Activated T-cell treated with anti-CD3 and anti-CD28 coated beads, Interleukin-2, amount 50 U/mL, for 24 hours (primary cell): Measurements from ENCODE around the gene DPP6.
"Not testable (repeated sequence)": the region's sequence is repeated elsewhere in the genome, so short reads cannot be mapped to it uniquely, and the experiment has no call there.

ENCODE experiments used
- DNase-seq: peaks from one replicate; pipeline ENCODE4 v3.0.0-alpha.2; 2020
- H3K27ac Mint-ChIP-seq: 2 replicates; pipeline ENCODE4 v1.8.0; 2020; ENCODE audit warnings: mild to moderate bottlenecking, mixed read lengths
- H3K27me3 Mint-ChIP-seq: 2 replicates; pipeline ENCODE4 v1.8.0; 2020; ENCODE audit warnings: mixed read lengths
- H3K36me3 Mint-ChIP-seq: 2 replicates; pipeline ENCODE4 v1.8.0; 2020; ENCODE audit warnings: low read depth, mixed read lengths
- H3K4me1 Mint-ChIP-seq: 2 replicates; pipeline ENCODE4 v1.8.0; 2020; ENCODE audit warnings: low read depth, mixed read lengths
- H3K4me3 Mint-ChIP-seq: 2 replicates; pipeline ENCODE4 v1.8.0; 2020; ENCODE audit warnings: mild to moderate bottlenecking, moderate library complexity, mixed read lengths
- H3K9me3 Mint-ChIP-seq: 2 replicates; pipeline ENCODE4 v1.8.0; 2020; ENCODE audit warnings: mixed read lengths

The DPP6 gene

DNA sequence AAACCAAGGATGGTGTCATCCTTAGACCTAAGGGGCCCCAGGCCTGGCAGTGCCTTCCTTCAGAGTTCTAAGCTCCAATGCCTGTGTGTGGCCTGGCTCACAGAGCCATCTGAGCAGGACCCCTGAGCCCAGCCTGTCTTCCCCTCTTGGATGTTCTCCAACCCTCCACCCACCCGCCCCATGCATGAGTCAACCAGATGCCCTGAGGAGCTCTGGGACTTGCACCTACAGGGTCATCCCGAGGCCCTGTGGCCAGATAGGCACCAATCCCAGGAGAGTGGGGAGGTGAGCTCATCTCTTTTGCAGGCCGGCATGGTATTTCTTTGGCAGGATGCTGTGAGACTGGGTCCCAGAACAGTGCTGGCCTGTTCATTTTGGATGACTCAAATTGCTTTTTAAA lies 103.7 kb downstream of the DPP6 start:
- H3K27me3 Mint-ChIP-seq, H3K36me3 Mint-ChIP-seq, H3K4me1 Mint-ChIP-seq, H3K27ac Mint-ChIP-seq, H3K9me3 Mint-ChIP-seq, H3K4me3 Mint-ChIP-seq, DNase-seq: not testable (repeated sequence)

DNA sequence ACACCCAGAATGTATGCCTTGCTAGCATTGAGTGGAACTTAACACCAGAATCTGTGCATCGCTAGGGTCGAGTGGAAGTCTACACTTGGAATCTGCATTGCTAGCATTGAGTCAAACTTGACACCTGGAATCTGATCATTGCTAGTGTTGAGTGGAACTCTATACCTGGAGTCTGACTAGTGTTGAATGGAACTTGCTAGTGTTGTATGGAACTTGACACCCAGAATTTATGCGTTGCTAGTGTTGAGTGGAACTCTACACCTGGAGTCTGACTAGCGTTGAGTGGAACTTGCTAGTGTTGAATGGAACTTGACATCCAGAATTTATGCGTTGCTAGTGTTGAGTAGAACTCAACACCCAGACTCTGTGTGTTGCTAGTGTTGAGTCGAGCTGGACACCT lies 110.7 kb downstream of the DPP6 start:
- H3K27me3 Mint-ChIP-seq, DNase-seq, H3K27ac Mint-ChIP-seq, H3K4me1 Mint-ChIP-seq, H3K9me3 Mint-ChIP-seq, H3K4me3 Mint-ChIP-seq, H3K36me3 Mint-ChIP-seq: not testable (repeated sequence)

DNA sequence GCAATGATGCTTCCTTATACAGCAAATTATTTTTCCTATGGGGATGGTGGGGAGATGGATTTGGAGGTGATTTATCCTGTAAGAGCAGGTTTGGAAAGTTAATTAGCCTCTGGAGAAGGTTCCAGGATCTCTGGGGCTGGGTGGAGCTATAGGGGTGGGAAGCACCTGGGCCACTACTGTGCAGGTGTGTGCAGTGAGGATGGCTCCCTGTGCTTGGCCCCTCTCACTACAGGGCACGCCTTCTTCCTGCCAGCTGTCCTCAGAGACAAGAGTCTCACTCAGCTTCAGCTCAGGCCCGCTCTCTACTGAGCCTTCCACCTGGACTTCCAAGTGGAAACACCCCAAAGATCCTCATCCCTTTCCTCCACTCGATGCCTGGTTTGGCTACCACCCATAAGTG lies 111.4 kb downstream of the DPP6 start:
- H3K4me1 Mint-ChIP-seq, H3K9me3 Mint-ChIP-seq, H3K4me3 Mint-ChIP-seq, DNase-seq, H3K27ac Mint-ChIP-seq, H3K27me3 Mint-ChIP-seq, H3K36me3 Mint-ChIP-seq: not testable (repeated sequence)

DNA sequence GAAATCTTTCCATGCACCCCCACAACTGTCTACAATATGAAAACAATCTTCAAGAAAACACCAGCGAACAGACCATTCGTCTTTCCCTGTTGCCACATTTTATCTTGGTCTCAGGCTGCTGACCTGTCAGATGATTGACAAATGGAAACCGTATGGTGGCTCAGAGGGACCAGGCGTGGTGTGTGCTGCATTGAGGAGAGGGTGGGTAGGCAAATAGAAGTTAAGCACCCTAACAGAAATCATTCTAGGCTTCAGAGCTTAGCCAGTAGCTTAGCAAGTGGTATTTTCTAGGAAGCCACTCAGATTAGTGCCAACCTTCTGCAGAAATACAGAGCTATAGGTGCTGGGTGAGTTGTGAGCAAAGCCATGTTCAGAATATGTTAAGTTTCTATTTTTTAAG lies 114.9 kb downstream of the DPP6 start:
- H3K36me3 Mint-ChIP-seq, result no peaks in the 10 kb centered on the region
- H3K4me3 Mint-ChIP-seq, result no peak overlapping the region
- H3K4me1 Mint-ChIP-seq, result no peaks in the 10 kb centered on the region
- no peak overlapping the region for H3K27ac Mint-ChIP-seq
- H3K9me3 Mint-ChIP-seq, result peaks cover 4% of the 10 kb centered on the region
- no peaks in the 10 kb centered on the region for H3K27me3 Mint-ChIP-seq
- no peak for DNase-seq

DNA sequence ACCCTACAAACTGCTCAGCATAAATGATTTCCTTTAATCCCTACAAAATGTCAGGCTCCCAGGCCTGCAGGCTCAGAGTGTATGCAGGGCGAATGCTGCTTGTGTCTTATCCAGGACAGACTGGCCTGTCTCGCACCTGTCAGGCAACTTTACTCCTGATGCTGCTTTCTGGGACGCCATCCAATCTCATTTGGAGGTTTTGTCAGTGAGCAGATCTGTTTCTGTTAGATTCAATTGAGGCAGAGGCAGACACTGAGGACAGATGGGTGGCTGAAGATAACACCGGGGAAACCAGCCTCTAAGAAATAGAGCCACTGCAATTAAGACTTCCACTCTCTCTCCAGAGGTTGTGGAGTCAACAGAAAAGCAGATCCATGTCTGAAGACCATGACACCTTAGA lies 115.6 kb downstream of the DPP6 start:
- Mint-ChIP-seq H3K9me3 (peaks cover 4% of the 10 kb centered on the region), H3K4me3 (no peak overlapping the region), H3K4me1 (no peaks in the 10 kb centered on the region), H3K27me3 (no peaks in the 10 kb centered on the region), H3K27ac (no peak overlapping the region), H3K36me3 (no peaks in the 10 kb centered on the region)
- DNase-seq, result no peak

DNA sequence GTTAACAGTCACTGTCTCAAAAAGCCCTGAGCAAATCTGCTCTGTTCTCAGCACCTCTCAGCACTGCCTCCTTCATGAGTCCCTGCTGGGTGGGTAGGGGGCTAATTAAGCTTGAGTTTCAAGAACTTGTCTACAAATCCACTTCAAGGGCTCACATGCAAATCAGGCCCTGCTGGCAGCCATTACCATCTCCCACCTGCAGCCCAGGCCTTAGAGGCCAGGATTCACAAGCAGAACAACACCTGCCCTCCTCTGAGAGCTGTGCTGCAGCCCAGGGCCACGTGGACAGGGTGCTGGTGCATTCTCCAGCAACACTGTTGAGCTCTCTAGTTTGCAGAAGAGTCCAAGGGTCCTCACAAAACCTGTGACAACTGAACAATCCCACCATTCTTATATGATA lies 119.2 kb downstream of the DPP6 start:
- DNase-seq, result no peak
- no peak overlapping the region for H3K4me3 Mint-ChIP-seq
- no peaks in the 10 kb centered on the region for H3K9me3 Mint-ChIP-seq
- no peaks in the 10 kb centered on the region for H3K27me3 Mint-ChIP-seq
- H3K36me3 Mint-ChIP-seq, result no peaks in the 10 kb centered on the region
- H3K4me1 Mint-ChIP-seq, result no peaks in the 10 kb centered on the region
- H3K27ac Mint-ChIP-seq, result no peak overlapping the region

DNA sequence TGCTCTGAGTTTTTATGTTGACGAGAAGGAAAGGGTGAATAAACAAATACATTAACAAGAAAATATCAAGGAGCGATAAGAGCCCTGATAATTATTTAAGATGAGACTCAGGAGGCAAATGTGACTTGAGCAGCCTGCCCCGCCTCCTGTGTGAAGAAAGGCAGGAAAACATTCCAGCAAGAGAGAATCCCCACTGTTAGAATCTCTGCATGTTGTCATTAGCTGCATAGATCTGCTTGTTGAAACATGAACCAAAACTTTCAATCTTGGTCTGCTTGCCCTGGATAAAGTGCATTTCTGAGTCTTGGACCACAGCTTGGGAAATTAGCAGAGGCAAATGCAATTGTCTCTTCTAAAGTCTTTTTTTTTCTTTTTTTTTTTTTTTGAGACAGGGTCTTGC lies 120.0 kb downstream of the DPP6 start:
- no peaks in the 10 kb centered on the region for H3K4me1 Mint-ChIP-seq
- DNase-seq, result no peak
- H3K4me3 Mint-ChIP-seq, result no peak overlapping the region
- no peaks in the 10 kb centered on the region for H3K36me3 Mint-ChIP-seq
- H3K27me3 Mint-ChIP-seq, result no peaks in the 10 kb centered on the region
- H3K9me3 Mint-ChIP-seq, result no peaks in the 10 kb centered on the region
- H3K27ac Mint-ChIP-seq, result no peak overlapping the region

DNA sequence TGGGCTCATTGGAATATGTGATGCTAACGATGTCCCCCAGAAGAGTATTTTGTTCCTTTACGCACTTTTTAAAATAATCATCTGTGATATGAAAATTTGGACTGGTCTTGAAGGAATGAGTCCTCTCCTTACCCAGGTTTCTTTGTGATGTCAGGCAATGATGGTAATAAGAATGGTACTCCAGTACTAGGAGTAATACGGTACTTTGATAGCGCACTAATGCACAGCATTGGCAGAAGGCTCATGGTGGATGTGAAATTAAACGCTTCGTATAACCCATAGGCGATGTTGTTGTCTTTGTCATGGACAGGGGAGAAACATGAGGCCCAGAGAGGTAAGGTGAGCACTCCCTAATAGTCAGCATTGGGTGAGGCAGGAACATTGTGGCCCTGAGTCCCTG lies 125.4 kb downstream of the DPP6 start:
- Mint-ChIP-seq H3K27ac (no peak overlapping the region), H3K27me3 (no peaks in the 10 kb centered on the region), H3K4me3 (no peak overlapping the region), H3K36me3 (no peaks in the 10 kb centered on the region), H3K9me3 (no peaks in the 10 kb centered on the region), H3K4me1 (no peaks in the 10 kb centered on the region)
- DNase-seq, result no peak

DNA sequence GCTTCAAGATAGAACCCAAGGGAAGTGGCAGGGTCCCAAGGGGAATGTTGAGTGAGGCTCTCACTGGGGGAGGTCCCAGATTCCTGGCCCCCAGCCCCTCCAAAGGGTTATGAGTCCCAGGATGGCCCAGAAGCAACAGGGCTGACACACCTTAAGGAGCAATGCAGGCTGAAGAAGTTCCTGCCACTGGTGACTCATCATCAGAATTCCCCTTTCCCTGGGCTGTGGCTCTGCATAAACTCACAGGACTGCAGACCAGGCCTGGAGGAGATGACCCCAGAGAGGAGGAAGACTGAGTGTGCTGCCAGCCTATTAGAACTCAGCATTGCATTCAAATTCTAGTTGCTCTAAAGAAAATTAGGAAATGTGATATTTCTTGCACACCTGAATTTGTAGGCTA lies 126.7 kb downstream of the DPP6 start:
- DNase-seq, result no peak
- H3K27ac Mint-ChIP-seq, result no peak overlapping the region
- no peaks in the 10 kb centered on the region for H3K27me3 Mint-ChIP-seq
- H3K36me3 Mint-ChIP-seq, result no peaks in the 10 kb centered on the region
- H3K9me3 Mint-ChIP-seq, result no peaks in the 10 kb centered on the region
- no peaks in the 10 kb centered on the region for H3K4me1 Mint-ChIP-seq
- H3K4me3 Mint-ChIP-seq, result no peak overlapping the region

DNA sequence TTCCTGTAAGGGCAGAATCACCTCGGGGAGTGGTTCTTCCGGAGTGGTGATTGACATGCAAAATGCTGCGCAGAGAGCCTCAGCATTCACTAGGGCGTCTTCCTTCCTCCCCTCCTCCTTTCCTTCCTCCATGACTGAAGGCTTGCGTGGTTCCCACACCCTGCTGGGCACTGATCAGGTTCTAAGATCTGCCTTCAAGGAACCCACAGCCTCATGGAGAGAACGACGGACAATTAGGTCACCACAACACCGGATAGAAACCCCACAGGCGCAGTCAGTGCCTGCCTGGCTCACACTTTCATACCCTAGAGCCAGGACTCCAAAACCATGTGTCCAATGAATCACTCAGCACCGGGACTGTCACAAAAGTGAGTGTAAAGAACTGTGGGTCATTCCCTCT lies 131.3 kb downstream of the DPP6 start:
- Mint-ChIP-seq H3K4me1 (no peaks in the 10 kb centered on the region), H3K27me3 (no peaks in the 10 kb centered on the region)

DNA sequence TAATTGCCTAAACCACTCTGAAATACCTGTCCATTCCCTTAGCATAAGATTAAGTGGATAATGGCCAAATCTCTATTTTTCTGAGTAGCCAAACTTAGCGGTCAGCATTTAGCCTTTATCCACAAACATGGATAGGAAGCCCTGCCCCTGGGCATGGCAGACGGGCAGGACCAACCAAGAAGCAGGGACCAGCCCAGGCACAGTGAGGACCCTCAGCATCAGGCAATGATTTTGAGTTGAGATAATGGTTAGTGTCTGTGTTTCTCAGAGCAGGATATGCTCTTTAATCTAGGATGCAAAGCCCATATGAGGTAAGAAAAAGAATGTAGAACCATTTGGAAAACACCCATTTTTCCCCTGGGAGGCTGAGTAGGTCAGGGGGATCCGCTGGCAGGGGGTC lies 131.7 kb downstream of the DPP6 start:
- H3K9me3 Mint-ChIP-seq, result peaks cover 2% of the 10 kb centered on the region
- no peak for DNase-seq
- H3K27ac Mint-ChIP-seq, result no peak overlapping the region
- H3K36me3 Mint-ChIP-seq, result no peaks in the 10 kb centered on the region
- no peaks in the 10 kb centered on the region for H3K27me3 Mint-ChIP-seq
- no peaks in the 10 kb centered on the region for H3K4me1 Mint-ChIP-seq
- no peak overlapping the region for H3K4me3 Mint-ChIP-seq

More for the DNA sequence above, 131.3 kb downstream of the DPP6 start:
- no peak overlapping the region for H3K27ac Mint-ChIP-seq
- DNase-seq, result no peak
- no peak overlapping the region for H3K4me3 Mint-ChIP-seq
- H3K36me3 Mint-ChIP-seq, result no peaks in the 10 kb centered on the region
- no peaks in the 10 kb centered on the region for H3K9me3 Mint-ChIP-seq

DNA sequence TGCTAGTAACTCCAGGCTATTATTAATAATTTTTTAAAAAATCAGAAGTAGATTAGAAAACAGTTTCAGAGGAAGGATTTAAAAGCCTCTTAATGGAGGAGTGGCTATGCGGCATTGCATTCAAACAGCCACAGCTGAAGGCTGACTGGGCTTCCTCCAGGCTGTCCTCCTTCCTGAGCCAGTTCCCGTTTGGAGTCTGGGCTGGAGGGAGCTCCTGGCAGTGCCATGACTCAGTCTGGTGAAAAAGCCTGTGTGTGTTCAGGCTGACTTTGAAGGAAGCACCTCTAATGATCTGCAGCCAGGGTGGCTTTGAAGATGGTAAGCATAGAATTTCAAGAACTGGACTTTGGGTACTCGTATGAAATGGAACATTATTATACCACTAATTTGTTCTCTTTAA lies 134.6 kb downstream of the DPP6 start:
- no peaks in the 10 kb centered on the region for H3K4me1 Mint-ChIP-seq
- no peaks in the 10 kb centered on the region for H3K27me3 Mint-ChIP-seq
- no peak overlapping the region for H3K27ac Mint-ChIP-seq
- H3K36me3 Mint-ChIP-seq, result no peaks in the 10 kb centered on the region
- peaks cover 4% of the 10 kb centered on the region for H3K9me3 Mint-ChIP-seq
- DNase-seq, result no peak
- no peak overlapping the region for H3K4me3 Mint-ChIP-seq

DNA sequence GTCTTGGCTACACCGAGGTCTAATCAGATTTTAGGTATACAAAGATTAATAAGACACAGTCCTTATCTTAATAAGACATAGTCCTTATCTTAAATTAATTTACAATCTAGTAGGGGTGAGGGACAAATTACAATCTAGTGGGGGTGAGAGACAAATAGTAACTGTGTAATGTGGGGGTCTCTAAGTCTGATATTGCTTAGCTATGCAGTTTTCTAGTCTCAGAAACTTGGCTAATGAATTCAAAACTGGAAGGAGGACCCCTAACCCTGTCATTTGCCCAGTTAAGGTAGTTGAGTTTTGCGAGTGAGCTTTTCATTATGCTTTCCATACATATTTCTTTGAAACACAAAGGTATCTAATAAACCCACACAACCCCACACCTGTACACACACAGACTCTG lies 136.1 kb downstream of the DPP6 start:
- H3K4me3 Mint-ChIP-seq, result no peak overlapping the region
- H3K36me3 Mint-ChIP-seq, result no peaks in the 10 kb centered on the region
- no peak for DNase-seq
- no peaks in the 10 kb centered on the region for H3K4me1 Mint-ChIP-seq
- H3K27me3 Mint-ChIP-seq, result no peaks in the 10 kb centered on the region
- no peak overlapping the region for H3K27ac Mint-ChIP-seq
- peaks cover 4% of the 10 kb centered on the region for H3K9me3 Mint-ChIP-seq

DNA sequence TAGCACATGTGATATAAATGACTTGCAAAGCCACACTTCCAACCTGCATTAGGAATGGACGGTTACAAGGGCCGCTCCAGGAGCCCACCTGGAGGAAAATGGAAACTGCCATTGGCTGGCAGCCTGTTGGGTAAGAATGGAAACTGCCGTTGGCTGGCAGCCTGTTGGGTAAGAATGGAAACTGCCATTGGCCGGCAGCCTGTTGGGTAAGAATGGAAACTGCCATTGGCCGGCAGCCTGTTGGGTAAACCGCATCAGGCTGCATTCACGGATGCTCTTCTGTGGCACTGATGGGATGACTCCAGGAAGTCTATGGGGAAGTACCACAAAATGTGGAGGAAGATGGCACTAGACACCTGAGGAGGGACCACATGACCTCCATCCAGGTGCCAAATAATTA lies 143.1 kb downstream of the DPP6 start:
- Mint-ChIP-seq H3K4me1 (no peaks in the 10 kb centered on the region), H3K27me3 (no peaks in the 10 kb centered on the region), H3K9me3 (peaks cover 9% of the 10 kb centered on the region), H3K4me3 (no peak overlapping the region), H3K36me3 (no peaks in the 10 kb centered on the region), H3K27ac (no peak overlapping the region)
- DNase-seq, result no peak

DNA sequence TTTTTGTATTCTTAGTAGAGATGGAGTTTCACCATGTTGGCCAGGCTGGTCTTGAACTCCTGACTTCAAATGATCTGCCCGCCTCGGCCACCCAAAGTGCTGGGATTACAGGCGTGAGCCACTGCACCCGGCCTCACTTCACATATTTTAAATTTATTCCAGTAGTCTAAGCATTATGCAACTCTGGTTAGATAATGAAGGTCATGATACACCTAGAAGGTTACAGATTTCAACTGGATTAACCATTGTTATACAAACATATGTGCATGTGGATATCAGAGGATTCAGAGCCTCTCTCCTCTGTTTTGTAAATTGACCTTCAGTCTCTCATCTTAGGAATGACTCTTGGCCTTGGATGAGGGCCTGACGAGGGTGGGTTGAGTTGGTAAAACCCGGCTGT lies 146.3 kb downstream of the DPP6 start:
- H3K27me3 Mint-ChIP-seq, result no peaks in the 10 kb centered on the region
- no peak overlapping the region for H3K27ac Mint-ChIP-seq
- no peak overlapping the region for H3K4me3 Mint-ChIP-seq
- no peaks in the 10 kb centered on the region for H3K4me1 Mint-ChIP-seq
- peaks cover 9% of the 10 kb centered on the region for H3K9me3 Mint-ChIP-seq
- no peak for DNase-seq
- H3K36me3 Mint-ChIP-seq, result no peaks in the 10 kb centered on the region

DNA sequence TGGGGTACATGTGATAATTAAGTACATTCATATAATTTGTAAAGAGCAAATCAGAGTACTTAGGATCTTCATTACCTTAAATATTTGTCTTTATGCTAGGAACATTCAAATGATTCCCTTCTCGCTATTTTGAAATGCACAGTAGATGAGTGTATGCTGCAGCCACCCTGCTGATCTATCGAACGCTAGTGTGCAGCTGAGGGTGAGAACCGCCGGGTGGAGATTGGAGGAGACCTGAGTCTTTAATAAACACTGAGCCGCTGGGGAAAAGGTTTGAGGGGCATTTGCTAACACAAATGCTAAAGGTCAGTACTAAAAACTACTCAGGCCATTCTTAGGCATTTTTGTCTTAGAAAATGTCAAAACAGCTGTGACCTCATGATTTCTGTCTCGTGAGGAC lies 148.0 kb downstream of the DPP6 start:
- no peaks in the 10 kb centered on the region for H3K36me3 Mint-ChIP-seq
- no peak overlapping the region for H3K27ac Mint-ChIP-seq
- no peaks in the 10 kb centered on the region for H3K27me3 Mint-ChIP-seq
- no peak overlapping the region for H3K4me3 Mint-ChIP-seq
- no peak for DNase-seq
- H3K4me1 Mint-ChIP-seq, result no peaks in the 10 kb centered on the region
- H3K9me3 Mint-ChIP-seq, result peaks cover 4% of the 10 kb centered on the region
